Testis (tissue), 3 donors: ENCODE results near the gene GRWD1. TPM values are rescaled to one million over a fixed set of nuclear protein-coding genes. Genes with fewer than 3 reads are reported as not detected.

Experiments
- DNase-seq: peaks from one replicate; pipeline ENCODE4 v3.0.0-alpha.2; 2019
- H3K27ac ChIP-seq, 2 donors: fragments of 200-600 bp; sonication (generic); one replicate each; pipeline ENCODE4 v1.5.1; 2019
- H3K27me3 ChIP-seq: fragments of 200-600 bp; sonication (generic); one replicate; pipeline ENCODE4 v1.5.1; 2019
- H3K36me3 ChIP-seq: fragments of 200-600 bp; sonication (generic); one replicate; pipeline ENCODE4 v1.5.1; 2017; ENCODE audit warnings: low read depth; ENCODE audit errors: missing control alignments
- H3K4me1 ChIP-seq: fragments of 200-600 bp; sonication (generic); one replicate; pipeline ENCODE4 v1.5.1; 2019
- H3K4me3 ChIP-seq, 2 donors: fragments of 200-600 bp; sonication (generic); one replicate each; pipeline ENCODE4 v1.5.1; 2017 to 2019
- H3K9me3 ChIP-seq: fragments of 200-600 bp; sonication (generic); one replicate; pipeline ENCODE4 v1.5.1; 2017
- CTCF ChIP-seq, 3 experiments: fragments of 450-650 bp in 2 of 3; fragments of 200-600 bp in 1 of 3; sonication (generic) in 1 of 3; IDR thresholded peaks; one replicate each; pipeline ENCODE4 v1.5.1; 2016 to 2019; ENCODE audit warnings: antibody characterized with exemption in 3 of 3, mild to moderate bottlenecking in 2 of 3, moderate library complexity in 1 of 3
- POLR2A ChIP-seq: fragments of 450-650 bp; IDR thresholded peaks from one replicate; pipeline ENCODE4 v1.6.1; 2017; ENCODE audit warnings: antibody characterized with exemption, mild to moderate bottlenecking, moderate library complexity
- WGBS, 2 donors: methylation state at CpG; one replicate each; pipeline ENCODE4 v1.1.5; 2018; 5-methylcytosine and 5-hydroxymethylcytosine counted together
- intact Hi-C: fragments of 100-400 bp; cut with DNase I; formaldehyde crosslinking; loops from one replicate; pipeline ENCODE4 v1.15.1; 2023; ENCODE audit warnings: low total_unique reads
- polyA plus RNA-seq: library from polyadenylated mRNA; stranded (reverse); fragments of 350-450 nt; fragmentation: Illumina TruSeq; extraction: RNeasy Lipid Tissue Mini Kit (QIAGEN cat#74804); gene quantifications from one replicate; pipeline ENCODE4 v1.2.3, GENCODE V29; 2014; ENCODE audit warnings: low read depth, low replicate concordance; ENCODE audit not compliant: insufficient read depth
- total RNA-seq, 2 donors: library from RNA; depleted of rRNA; stranded (reverse); fragments of >200 nt; gene quantifications; one replicate each; pipeline ENCODE4 v1.2.3, GENCODE V29; 2016

GRWD1 gene
- total and polyA plus RNA-seq, 3 donors from 2014 or later, result 17.8 to 35.2 (median 32.8) TPM

DNA sequence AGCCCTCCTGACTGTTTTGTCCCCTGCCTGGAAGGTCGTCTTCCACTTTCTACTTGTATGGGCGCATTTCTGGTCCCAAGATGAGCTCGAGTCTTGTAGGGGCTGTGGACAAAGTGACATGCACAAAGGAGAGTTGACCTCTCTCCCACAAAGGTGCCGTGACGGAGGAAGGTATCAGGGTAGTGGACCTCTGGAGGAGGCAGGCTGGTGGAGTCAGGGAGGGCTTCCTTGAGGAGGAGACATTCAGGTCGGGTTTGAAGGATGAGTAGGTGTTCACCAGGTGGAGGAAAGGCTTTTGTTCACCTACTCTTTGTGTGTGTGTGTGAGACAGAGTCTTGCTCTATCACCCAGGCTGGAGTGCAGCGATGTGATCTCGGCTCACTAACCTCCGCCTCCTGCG, 25.1 kb downstream of the GRWD1 start:
- Histone ChIP-seq H3K9me3 (no peaks in the 10 kb centered on the region), H3K4me1 (peaks cover 10% of the 10 kb centered on the region), H3K27ac (no peak overlapping the region), H3K27me3 (no peaks in the 10 kb centered on the region), H3K36me3 (no peaks in the 10 kb centered on the region), H3K4me3 (no peak overlapping the region)
- 85 to 88% methylated on average over 10 of the region's 10 CpGs for WGBS, 2 donors
- intact Hi-C loops, result no loop called here
- DNase-seq, result no peak
- TF ChIP-seq CTCF (IDR thresholded peaks at IDR 0.05) (no peak), POLR2A (no peak)

GRCh38 chr19:48471836-48472235, 26.1 kb downstream of the GRWD1 start:
- no peaks in the 10 kb centered on the region for H3K36me3 ChIP-seq
- intact Hi-C loops, result no loop called here
- H3K27me3 ChIP-seq, result no peaks in the 10 kb centered on the region
- TF ChIP-seq POLR2A (no peak), CTCF (IDR thresholded peaks at IDR 0.05) (no peak)
- no peak for DNase-seq
- H3K4me3 ChIP-seq, result no peak overlapping the region
- 91 to 94% methylated on average over 4 of the region's 4 CpGs for WGBS, 2 donors
- H3K27ac ChIP-seq, result no peak overlapping the region
- peaks cover 10% of the 10 kb centered on the region for H3K4me1 ChIP-seq
- no peaks in the 10 kb centered on the region for H3K9me3 ChIP-seq

DNA sequence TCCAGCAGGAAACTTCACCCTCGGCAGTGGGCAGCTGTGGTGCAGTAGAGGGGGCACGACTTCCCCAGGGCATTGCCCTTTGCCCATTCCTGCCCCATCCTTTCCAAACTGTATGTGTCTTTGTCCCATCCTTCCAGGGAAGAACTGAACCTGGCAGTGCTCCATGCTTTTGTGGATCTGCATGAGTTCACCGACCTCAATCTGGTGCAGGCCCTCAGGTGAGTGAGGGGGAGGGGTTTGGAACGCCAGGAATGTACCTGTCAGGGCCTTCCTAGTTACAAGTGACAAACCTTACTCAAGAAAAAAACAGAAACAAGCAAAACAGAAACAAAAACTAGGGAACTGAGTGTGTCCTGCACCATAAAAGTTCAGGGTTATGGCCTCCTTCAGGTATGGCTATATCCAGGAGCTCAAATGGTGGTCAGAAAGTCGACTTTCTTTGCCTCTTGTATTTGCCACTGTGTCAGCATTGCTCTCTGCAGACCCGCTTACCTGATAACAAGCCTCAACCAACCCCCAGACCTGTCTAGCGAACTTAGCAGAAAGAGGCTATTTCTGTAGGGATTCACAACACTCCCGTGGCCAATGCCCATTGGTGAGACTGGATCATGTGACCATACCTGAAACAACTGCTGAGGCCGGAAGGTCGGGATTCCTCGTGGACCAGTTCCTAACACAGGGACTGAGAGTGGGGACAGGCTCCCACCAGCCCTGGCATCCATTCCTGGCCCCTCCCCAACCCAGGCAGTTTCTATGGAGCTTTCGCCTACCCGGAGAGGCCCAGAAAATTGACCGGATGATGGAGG, 27.6 kb downstream of the GRWD1 start:
- Histone ChIP-seq H3K9me3 (no peaks in the 10 kb centered on the region), H3K27ac (no peak overlapping the region), H3K27me3 (no peaks in the 10 kb centered on the region), H3K4me1 (peaks cover 10% of the 10 kb centered on the region), H3K36me3 (no peaks in the 10 kb centered on the region), H3K4me3 (no peak overlapping the region)
- DNase-seq, result no peak
- intact Hi-C loops, result no loop called here
- TF ChIP-seq CTCF (IDR thresholded peaks at IDR 0.05) (no peak), POLR2A (no peak)
- 86 to 87% methylated on average over 13 to 14 of the region's 14 CpGs for WGBS, 2 donors

DNA sequence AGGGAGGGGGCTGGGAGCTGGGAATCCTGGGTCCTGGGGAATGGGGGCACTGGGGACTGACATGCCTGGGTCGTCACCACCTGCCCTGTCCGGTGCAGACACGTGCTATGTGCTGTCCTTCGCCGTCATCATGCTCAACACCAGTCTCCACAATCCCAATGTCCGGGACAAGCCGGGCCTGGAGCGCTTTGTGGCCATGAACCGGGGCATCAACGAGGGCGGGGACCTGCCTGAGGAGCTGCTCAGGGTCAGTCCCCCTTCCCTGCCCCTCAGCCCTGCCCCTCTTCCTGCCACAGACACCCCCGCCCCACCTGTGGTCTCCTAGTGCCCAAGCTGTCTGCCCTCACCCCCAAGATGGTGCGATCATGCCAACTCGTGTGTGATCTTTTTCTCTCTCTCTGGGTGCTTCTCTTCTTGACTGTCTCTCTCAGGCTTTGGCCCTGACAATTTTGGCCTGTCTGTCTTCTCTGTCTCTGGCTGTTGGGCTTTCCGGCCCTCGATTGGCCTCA, 28.4 kb downstream of the GRWD1 start:
- DNase-seq, result no peak
- intact Hi-C loops, result no loop called here
- 89 to 91% methylated on average over 11 to 16 of the region's 16 CpGs for WGBS, 2 donors
- TF ChIP-seq POLR2A (no peak), CTCF (IDR thresholded peaks at IDR 0.05) (no peak)
- H3K9me3 ChIP-seq, result no peaks in the 10 kb centered on the region
- H3K4me1 ChIP-seq, result peaks cover 10% of the 10 kb centered on the region
- H3K4me3 ChIP-seq, result no peak overlapping the region
- no peaks in the 10 kb centered on the region for H3K36me3 ChIP-seq
- H3K27me3 ChIP-seq, result no peaks in the 10 kb centered on the region
- no peak overlapping the region for H3K27ac ChIP-seq
